NB4 (cell line): ENCODE measurements around the gene ISG20.

Source experiments
- DNase-seq: peaks from one replicate; pipeline ENCODE4 v3.0.0; 2010; ENCODE audit warnings: low read depth
- H3K4me3 ChIP-seq: one replicate; pipeline ENCODE4 v1.5.1; 2011; ENCODE audit warnings: mild to moderate bottlenecking, low read depth, low read length, moderate library complexity
- CTCF ChIP-seq: IDR thresholded peaks from one replicate; pipeline ENCODE4 v1.5.1; 2012; ENCODE audit warnings: low read depth, low read length
- MYC ChIP-seq: IDR thresholded peaks from 2 replicates; pipeline ENCODE4 v1.6.1; 2011; ENCODE audit warnings: low read depth, low read length
- POLR2A ChIP-seq: IDR thresholded peaks from 2 replicates; pipeline ENCODE4 v1.6.1; 2011; ENCODE audit warnings: mild to moderate bottlenecking; ENCODE audit not compliant: insufficient read length; ENCODE audit errors: extremely low read depth
- TF ChIP-seq, protein P1 (sequence below): IDR thresholded peaks from 2 replicates; pipeline ENCODE4 v1.6.1; 2011; ENCODE audit warnings: low read depth, low read length

ISG20 gene

DNA sequence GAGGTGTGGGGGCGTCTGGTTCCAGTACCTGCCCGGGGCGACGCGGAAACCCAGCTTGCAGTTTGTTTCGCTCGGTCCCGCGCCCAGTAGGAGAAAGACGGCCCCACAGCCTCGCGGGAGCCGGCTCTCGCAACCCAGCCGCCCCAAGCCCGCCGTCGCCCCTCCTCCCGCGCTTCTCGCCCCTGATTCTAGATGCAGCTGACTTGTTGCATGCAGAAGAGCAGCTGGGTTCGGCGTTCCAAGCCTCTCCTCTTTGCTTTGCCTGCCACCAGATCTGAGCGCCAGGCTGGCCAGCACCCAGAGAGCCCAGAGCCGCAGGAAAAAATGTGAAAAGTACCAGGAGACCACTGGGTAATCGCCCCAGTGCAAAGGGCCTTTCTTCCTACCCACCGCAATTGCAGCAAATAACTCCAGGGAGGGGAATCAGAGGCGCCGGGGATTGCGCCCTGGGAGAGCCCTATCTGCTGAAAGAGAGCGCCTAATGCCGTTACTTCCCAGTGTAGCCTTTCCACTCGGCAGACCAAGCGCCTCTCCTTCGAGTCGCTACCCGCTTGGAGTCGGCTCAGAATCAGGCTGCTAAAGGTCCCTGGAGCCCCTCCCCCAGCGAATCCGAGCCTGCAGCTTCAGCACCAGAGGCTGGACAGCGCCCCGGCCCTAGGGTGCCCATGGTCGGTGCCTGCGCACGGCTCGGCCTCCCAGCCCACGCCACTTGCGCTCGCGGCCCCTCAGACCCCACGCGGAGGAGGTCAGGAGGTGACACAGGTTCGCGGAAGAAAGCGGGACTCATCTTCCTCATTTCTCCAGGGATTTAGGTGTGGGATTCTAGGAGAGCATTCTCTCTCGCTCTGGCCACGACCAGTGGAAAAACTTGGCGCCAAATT lies 33.4 kb upstream of the ISG20 start:
- H3K4me3 ChIP-seq, result no peak overlapping the region
- no peak for TF ChIP-seq POLR2A
- no peak for TF ChIP-seq MYC
- TF ChIP-seq, protein P1, sequence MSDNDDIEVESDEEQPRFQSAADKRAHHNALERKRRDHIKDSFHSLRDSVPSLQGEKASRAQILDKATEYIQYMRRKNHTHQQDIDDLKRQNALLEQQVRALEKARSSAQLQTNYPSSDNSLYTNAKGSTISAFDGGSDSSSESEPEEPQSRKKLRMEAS, result peak; percentile 17; the same call in 1 of the 2 replicates
- TF ChIP-seq CTCF, result no peak
- peak; percentile 37 for DNase-seq

DNA sequence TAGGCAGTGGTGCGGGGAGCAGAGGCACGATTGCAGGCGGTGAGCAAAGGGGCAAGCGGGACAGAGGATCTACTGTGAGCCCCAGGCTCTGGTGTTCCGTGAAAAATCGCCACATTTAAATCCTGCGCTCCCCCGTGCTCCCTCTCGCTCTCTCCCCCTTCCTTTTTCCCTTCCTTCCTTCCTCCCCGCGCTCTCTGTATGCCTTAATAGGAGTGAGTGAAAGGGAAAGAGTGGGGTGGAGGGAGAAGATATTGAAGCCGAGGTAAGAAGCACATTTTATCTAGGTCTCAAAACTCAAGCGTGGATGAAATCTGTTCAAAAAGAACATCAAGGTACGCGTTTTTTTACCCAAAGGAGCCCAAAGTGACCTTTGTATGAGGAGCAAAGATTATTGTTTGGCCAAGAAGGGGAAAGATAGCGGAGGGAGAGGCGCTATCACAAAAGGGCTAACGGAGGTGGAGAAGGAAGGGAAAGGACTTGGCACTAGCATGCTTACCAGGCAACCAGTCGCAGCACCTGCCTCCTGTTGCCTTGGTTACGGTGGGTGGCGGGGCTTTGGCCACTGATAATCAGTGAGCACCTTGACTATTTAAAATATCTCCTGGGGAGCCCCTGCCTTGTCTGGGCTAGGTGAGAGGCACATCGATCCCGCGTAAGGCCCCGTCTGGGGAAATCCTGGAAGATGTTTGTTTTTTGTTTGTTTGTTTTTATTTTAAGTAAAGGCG lies 32.6 kb upstream of the ISG20 start:
- no peak for DNase-seq

GRCh38 chr15:88607951-88608350 lies 30.9 kb upstream of the ISG20 start:
- TF ChIP-seq POLR2A (no peak), CTCF (no peak), MYC (no peak)
- TF ChIP-seq, protein P1, result no peak
- DNase-seq, result no peak
- H3K4me3 ChIP-seq, result no peak overlapping the region

More for the DNA sequence above, 32.6 kb upstream of the ISG20 start:
- no peak overlapping the region for H3K4me3 ChIP-seq
- no peak for TF ChIP-seq POLR2A
- TF ChIP-seq, protein P1, result no peak
- no peak for TF ChIP-seq CTCF
- no peak for TF ChIP-seq MYC

DNA sequence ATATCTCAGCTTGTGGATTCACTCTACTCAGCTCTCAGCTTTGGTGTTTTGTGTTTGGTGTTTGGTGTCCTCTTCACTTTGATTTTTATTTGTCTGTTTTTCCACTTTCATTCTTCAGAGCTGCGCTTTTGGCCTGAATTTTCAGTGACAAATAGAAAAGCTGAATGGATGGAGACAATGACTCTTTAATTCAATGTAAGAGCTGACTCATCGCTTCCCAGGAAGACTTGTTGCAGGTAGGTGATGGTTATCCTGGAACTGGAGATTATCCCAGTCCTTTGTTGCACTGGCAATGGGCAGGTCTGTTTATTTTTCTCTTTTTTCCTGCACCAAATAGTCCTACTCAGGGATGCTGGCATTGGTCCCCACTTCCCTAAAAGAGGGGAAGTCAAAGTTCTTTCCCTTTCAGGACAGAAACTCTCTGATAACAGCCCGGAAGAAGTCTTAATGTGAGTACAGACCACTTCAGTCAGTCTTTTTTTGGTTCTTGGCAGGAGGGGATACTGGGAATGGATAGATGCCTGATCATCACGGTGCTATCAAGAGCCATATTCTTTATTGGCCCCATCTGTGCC lies 30.1 kb upstream of the ISG20 start:
- no peak for DNase-seq
- H3K4me3 ChIP-seq, result no peak overlapping the region
- TF ChIP-seq MYC, result no peak
- TF ChIP-seq, protein P1, result no peak
- no peak for TF ChIP-seq CTCF
- TF ChIP-seq POLR2A, result no peak

DNA sequence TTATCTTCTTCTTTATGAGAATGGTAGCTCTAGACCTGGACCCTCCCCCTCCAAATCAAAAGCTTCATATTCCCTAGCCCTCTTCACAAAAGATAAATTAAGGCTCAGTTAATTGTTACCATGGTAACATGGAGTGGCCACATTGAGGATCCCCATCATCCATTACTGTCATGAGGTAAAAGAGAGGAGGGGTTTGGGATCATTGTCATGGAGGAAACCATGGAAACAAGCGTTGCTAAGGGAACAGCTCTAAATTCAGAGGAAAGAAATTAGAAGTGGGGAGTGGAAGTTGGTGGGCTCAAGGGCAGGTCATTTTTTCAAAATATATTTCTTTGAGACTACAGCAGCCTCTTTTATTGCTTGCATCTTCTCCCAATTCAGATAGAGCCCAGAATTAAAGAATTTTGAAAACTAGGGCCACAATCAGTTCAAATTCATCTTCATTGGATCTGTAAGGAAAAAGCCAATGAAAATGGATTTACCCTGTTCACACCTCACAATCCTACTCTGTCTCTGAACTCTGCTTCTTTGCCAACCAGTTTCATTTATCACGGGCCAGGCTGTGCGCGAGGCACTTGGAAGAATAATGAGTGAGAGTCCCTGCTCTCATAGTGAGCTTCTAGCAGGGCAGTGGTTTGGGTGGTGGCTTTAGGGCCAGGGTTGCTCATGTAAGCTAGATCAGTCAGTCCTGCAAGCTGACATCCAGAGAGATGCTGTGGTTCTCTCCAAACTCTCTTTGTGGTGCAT lies 29.3 kb upstream of the ISG20 start:
- no peak overlapping the region for H3K4me3 ChIP-seq
- no peak for DNase-seq
- TF ChIP-seq POLR2A (no peak), CTCF (no peak), MYC (no peak)
- TF ChIP-seq, protein P1, result no peak
